GM12878 (cell line): ENCODE data around the gene NDE1. TPM values are rescaled to one million over a fixed set of nuclear protein-coding genes. Genes with fewer than 3 reads are reported as not detected.

Experiments used
- ATAC-seq: fragments of 200-7000 bp; cut with Tn5 transposase; 3 replicates; pipeline ENCODE4 v1.9.1; 2020; ENCODE audit warnings: mild to moderate bottlenecking, moderate library complexity
- BruUV-seq: library from RNA; stranded (reverse); fragments of 400-500 nt; replicated peaks from 2 replicates; lab custom pipeline; 2021; lab: Mats Ljungman, UMichigan
- CTCF ChIA-PET: fragments of 300-600 bp; sonication (Branson Sonifier 250); formaldehyde crosslinking; extraction: SDS; loops from one replicate; lab custom pipeline; 2021; ENCODE audit warnings: inconsistent platforms; lab: Yijun Ruan, JAX
- POLR2A ChIA-PET: fragments of 350-600 bp; formaldehyde crosslinking; extraction: SDS; loops from one replicate; lab custom pipeline; 2021; ENCODE audit warnings: inconsistent platforms; lab: Charles Lee
- RAD21 ChIA-PET: fragments of 300-600 bp; sonication (Branson Sonifier 250); formaldehyde crosslinking; loops from one replicate; lab custom pipeline; 2023; ENCODE audit warnings: antibody characterized with exemption; ENCODE audit not compliant: unreplicated experiment; lab: Charles Lee
- SMC1A ChIA-PET: fragments of 300-600 bp; sonication (Branson Sonifier 250); formaldehyde crosslinking; loops from one replicate; lab custom pipeline; 2023; ENCODE audit not compliant: unreplicated experiment, uncharacterized antibody; lab: Charles Lee
- DNase-seq: peaks from one replicate; pipeline ENCODE4 v3.0.0-alpha.2; 2011; ENCODE audit warnings: low read depth, low spot score
- FAIRE-seq: peaks from 3 replicates; lab custom pipeline; 2011; peaks lifted over from hg19 to GRCh38; lab: Jason Lieb, UNC
- H2AFZ ChIP-seq: 2 replicates; pipeline ENCODE4 v1.6.0; 2011; ENCODE audit warnings: low read depth, low read length, control low read depth; ENCODE audit not compliant: control insufficient read depth
- H3K27ac ChIP-seq: 2 replicates; pipeline ENCODE4 v1.5.1; 2011; ENCODE audit warnings: control low read depth; ENCODE audit not compliant: control insufficient read depth, insufficient read depth
- H3K27me3 ChIP-seq, 2 experiments: replicated peaks in 1 of 2; 2 replicates each; pipeline versions ENCODE4 v1.6.0 to v1.6.1; 2011; ENCODE audit warnings: low read length in 1 of 2; ENCODE audit not compliant: control insufficient read depth in 2 of 2, insufficient read depth in 2 of 2
- H3K36me3 ChIP-seq, 2 experiments: 2 replicates each; pipeline ENCODE4 v1.5.1; 2011; ENCODE audit warnings: low read length in 1 of 2; ENCODE audit not compliant: control insufficient read depth in 2 of 2, insufficient read depth in 2 of 2
- H3K4me1 ChIP-seq: 2 replicates; pipeline ENCODE4 v1.6.1; 2011; ENCODE audit warnings: mild to moderate bottlenecking, low read length, moderate library complexity, mixed read lengths; ENCODE audit not compliant: control insufficient read depth, insufficient read depth
- H3K4me2 ChIP-seq: 2 replicates; pipeline ENCODE4 v1.6.0; 2011; ENCODE audit warnings: control low read depth; ENCODE audit not compliant: control insufficient read depth, insufficient read depth
- H3K4me3 ChIP-seq: fragments of 200-600 bp; sonication (generic); 2 replicates; pipeline ENCODE4 v1.5.1; 2016
- H3K79me2 ChIP-seq: 2 replicates; pipeline ENCODE4 v1.6.0; 2011; ENCODE audit warnings: low read length; ENCODE audit not compliant: control insufficient read depth, insufficient read depth
- H3K9ac ChIP-seq: 2 replicates; pipeline ENCODE4 v1.8.0; 2011; ENCODE audit warnings: low read length, control low read depth, mixed read lengths; ENCODE audit not compliant: control insufficient read depth, insufficient read depth
- H3K9me3 ChIP-seq: replicated peaks from 3 replicates; pipeline ENCODE4 v1.5.1; 2011; ENCODE audit warnings: mild to moderate bottlenecking, low read length; ENCODE audit not compliant: control insufficient read depth, insufficient read depth
- H4K20me1 ChIP-seq: 2 replicates; pipeline ENCODE4 v1.6.0; 2011; ENCODE audit not compliant: control insufficient read depth, insufficient read depth
- BACH1 ChIP-seq: fragments of 450-650 bp; IDR thresholded peaks from 2 replicates; pipeline ENCODE4 v1.6.1; 2017; ENCODE audit warnings: mild to moderate bottlenecking, borderline replicate concordance
- HCFC1 ChIP-seq: fragments of 150-350 bp; IDR thresholded peaks from 2 replicates; pipeline ENCODE4 v1.6.1; 2014; ENCODE audit warnings: low read length
- MEF2B ChIP-seq: fragments of 450-650 bp; IDR thresholded peaks from 2 replicates; pipeline ENCODE4 v1.6.1; 2018; ENCODE audit warnings: mild to moderate bottlenecking, moderate library complexity; ENCODE audit not compliant: partially characterized antibody, poor library complexity, severe bottlenecking
- MYB ChIP-seq: fragments of 150-350 bp; IDR thresholded peaks from 2 replicates; pipeline ENCODE4 v1.6.1; 2014; ENCODE audit warnings: mild to moderate bottlenecking, low read depth, low read length, borderline replicate concordance
- NRF1 ChIP-seq: conservative IDR thresholded peaks from 2 replicates; pipeline ENCODE4 v1.6.1; 2011; ENCODE audit warnings: mild to moderate bottlenecking, low read depth, low read length, improper control_type of control experiment
- SMAD1 ChIP-seq: fragments of 450-650 bp; IDR thresholded peaks from 2 replicates; pipeline ENCODE4 v1.6.1; 2018; ENCODE audit warnings: mild to moderate bottlenecking, low read depth; ENCODE audit not compliant: partially characterized antibody
- TCF7 ChIP-seq: IDR thresholded peaks from 2 replicates; pipeline ENCODE4 v1.6.1; 2014; ENCODE audit warnings: antibody characterized with exemption, borderline replicate concordance
- ZBED1 ChIP-seq: IDR thresholded peaks from 2 replicates; pipeline ENCODE4 v1.6.1; 2016; ENCODE audit warnings: borderline replicate concordance
- WGBS: methylation state at CpG from one replicate; pipeline ENCODE4 v1.1.6; 2016; ENCODE audit warnings: low lambda C conversion rate; ENCODE audit not compliant: insufficient replicate concordance, insufficient coverage; ENCODE audit errors: missing lambda C conversion rate; 5-methylcytosine and 5-hydroxymethylcytosine counted together
- in situ Hi-C: fragments of 300-500 bp; cut with MboI; formaldehyde crosslinking; loops from 9 replicates; pipeline ENCODE4 v1.14.3; 2018; ENCODE audit warnings: mixed read lengths
- intact Hi-C: fragments of 100-400 bp; cut with micrococcal nuclease; formaldehyde crosslinking; loops from one replicate; pipeline ENCODE4 v1.14.2; 2022; ENCODE audit not compliant: unreplicated experiment
- polyA plus RNA-seq, 11 experiments: library from polyadenylated mRNA; depleted of rRNA in 4 of 11; unstranded in 6 of 11; stranded (reverse) in 5 of 11; fragments of >200 nt; fragmentation: Nextera tagmentation in 4 of 11; fragmentation: Illumina TruSeq in 1 of 11; extraction: Ambion mirVana in 4 of 11; extraction: Trizol in 1 of 11; gene quantifications; 1 replicate in 1 of 11; 2 replicates in 10 of 11; pipeline versions ENCODE4 v1.2.1 to v1.2.3, GENCODE V29; 2011 to 2016; ENCODE audit warnings: inconsistent platforms in 2 of 11, missing spikeins in 2 of 11, low read depth in 1 of 11
- total RNA-seq, 4 experiments: library from RNA; depleted of rRNA in 3 of 4; stranded (reverse); fragments of >200 nt in 3 of 4; fragmentation: Illumina TruSeq in 1 of 4; extraction: Trizol in 1 of 4; gene quantifications; 2 replicates each; pipeline versions ENCODE4 v1.2.1 to v1.2.3, GENCODE V29; 2013 to 2021
- TF ChIP-seq, protein P1 (sequence below): fragments of 150-350 bp; IDR thresholded peaks from 2 replicates; pipeline ENCODE4 v1.6.1; 2014; ENCODE audit warnings: mild to moderate bottlenecking, low read depth, low read length
- TF ChIP-seq, protein P2 (sequence below): fragments of 450-650 bp; IDR thresholded peaks from 2 replicates; pipeline ENCODE4 v1.6.1; 2014; ENCODE audit warnings: mild to moderate bottlenecking
- TF ChIP-seq, protein P3 (sequence below): fragments of 450-650 bp; formaldehyde crosslinking; IDR thresholded peaks from 2 replicates; pipeline ENCODE4 v1.5.0; 2022; ENCODE audit warnings: mild to moderate bottlenecking, missing genetic modification characterization
- TF ChIP-seq, protein P4 (sequence below): IDR thresholded peaks from 2 replicates; pipeline ENCODE4 v1.6.1; 2012; ENCODE audit warnings: improper control_type of control experiment, low read depth, low read length; ENCODE audit not compliant: insufficient replicate concordance

NDE1 gene
- total and polyA plus RNA-seq, 10 of the 15 experiments (the other 5 are each of a cell fraction or from before 2014, with no cell fraction given) = 5.7 to 148 (median 87.8) TPM

DNA sequence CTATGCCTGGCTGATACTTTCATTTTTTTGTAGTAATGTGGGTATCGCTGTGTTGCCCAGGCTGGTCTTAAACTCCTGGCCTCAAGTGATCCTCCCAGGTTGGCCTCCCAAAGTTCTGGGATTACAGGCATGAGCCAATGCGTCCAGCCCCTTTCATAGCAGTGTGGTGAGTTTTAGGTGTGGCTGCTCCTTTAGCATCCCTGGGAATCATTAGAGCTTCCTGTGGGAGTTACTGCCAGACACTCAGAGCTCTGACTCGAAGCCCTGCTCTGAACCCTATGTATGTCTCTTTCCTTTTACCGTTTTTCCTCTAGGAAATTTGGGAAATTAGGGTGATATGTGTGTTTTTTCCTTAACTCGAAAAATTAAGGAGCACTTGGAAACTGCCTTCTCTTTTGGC, 44.5 kb downstream of the NDE1 start (continued):
- TF ChIP-seq, protein P1, sequence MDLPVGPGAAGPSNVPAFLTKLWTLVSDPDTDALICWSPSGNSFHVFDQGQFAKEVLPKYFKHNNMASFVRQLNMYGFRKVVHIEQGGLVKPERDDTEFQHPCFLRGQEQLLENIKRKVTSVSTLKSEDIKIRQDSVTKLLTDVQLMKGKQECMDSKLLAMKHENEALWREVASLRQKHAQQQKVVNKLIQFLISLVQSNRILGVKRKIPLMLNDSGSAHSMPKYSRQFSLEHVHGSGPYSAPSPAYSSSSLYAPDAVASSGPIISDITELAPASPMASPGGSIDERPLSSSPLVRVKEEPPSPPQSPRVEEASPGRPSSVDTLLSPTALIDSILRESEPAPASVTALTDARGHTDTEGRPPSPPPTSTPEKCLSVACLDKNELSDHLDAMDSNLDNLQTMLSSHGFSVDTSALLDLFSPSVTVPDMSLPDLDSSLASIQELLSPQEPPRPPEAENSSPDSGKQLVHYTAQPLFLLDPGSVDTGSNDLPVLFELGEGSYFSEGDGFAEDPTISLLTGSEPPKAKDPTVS = no peak
- TF ChIP-seq BACH1 (no peak), TCF7 (no peak)
- TF ChIP-seq, protein P2, sequence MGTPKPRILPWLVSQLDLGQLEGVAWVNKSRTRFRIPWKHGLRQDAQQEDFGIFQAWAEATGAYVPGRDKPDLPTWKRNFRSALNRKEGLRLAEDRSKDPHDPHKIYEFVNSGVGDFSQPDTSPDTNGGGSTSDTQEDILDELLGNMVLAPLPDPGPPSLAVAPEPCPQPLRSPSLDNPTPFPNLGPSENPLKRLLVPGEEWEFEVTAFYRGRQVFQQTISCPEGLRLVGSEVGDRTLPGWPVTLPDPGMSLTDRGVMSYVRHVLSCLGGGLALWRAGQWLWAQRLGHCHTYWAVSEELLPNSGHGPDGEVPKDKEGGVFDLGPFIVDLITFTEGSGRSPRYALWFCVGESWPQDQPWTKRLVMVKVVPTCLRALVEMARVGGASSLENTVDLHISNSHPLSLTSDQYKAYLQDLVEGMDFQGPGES = no peak
- TF ChIP-seq, protein P3, sequence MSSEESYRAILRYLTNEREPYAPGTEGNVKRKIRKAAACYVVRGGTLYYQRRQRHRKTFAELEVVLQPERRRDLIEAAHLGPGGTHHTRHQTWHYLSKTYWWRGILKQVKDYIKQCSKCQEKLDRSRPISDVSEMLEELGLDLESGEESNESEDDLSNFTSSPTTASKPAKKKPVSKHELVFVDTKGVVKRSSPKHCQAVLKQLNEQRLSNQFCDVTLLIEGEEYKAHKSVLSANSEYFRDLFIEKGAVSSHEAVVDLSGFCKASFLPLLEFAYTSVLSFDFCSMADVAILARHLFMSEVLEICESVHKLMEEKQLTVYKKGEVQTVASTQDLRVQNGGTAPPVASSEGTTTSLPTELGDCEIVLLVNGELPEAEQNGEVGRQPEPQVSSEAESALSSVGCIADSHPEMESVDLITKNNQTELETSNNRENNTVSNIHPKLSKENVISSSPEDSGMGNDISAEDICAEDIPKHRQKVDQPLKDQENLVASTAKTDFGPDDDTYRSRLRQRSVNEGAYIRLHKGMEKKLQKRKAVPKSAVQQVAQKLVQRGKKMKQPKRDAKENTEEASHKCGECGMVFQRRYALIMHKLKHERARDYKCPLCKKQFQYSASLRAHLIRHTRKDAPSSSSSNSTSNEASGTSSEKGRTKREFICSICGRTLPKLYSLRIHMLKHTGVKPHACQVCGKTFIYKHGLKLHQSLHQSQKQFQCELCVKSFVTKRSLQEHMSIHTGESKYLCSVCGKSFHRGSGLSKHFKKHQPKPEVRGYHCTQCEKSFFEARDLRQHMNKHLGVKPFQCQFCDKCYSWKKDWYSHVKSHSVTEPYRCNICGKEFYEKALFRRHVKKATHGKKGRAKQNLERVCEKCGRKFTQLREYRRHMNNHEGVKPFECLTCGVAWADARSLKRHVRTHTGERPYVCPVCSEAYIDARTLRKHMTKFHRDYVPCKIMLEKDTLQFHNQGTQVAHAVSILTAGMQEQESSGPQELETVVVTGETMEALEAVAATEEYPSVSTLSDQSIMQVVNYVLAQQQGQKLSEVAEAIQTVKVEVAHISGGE = no peak

DNA sequence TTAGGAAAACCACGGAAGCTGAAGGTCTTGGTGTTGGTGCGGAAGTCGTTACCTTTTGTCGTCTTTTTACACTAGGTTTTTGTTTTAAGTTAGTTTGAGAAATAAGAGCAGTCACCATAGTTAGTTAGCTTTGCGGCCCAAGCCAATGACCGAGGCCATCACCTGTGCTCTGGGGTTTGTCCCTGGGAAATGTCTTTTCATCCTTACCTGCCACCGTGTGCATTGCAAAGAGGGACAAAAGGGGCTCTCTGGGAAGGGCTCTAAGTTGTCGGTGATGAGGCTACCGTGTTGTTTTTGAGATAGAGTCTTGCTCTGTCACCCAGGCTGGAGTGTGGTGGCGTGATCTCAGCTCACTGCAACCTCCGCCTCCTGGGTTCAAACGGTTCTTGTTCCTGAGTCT, 49.8 kb downstream of the NDE1 start:
- ChIA-PET POLR2A (interaction anchor here (0.6 kb wide), 1 partner anchor 37 kb away, joined by 3 read pairs; no protein-coding TSS in a partner anchor), CTCF (no interaction called here), RAD21 (no interaction called here), SMC1A (no interaction called here)
- Histone ChIP-seq H3K9ac (no peak overlapping the region), H3K4me1 (no peaks in the 10 kb centered on the region), H3K9me3 (no peaks in the 10 kb centered on the region), H3K27me3 (no peaks in the 10 kb centered on the region), H4K20me1 (no peaks in the 10 kb centered on the region), H2AFZ (no peak overlapping the region), H3K79me2 (no peaks in the 10 kb centered on the region), H3K4me2 (no peak overlapping the region), H3K36me3 (peaks cover 28 to 44% of the 10 kb centered on the region in 2 experiments), H3K27ac (no peak overlapping the region), H3K4me3 (no peak overlapping the region)
- ATAC-seq (no peak), FAIRE-seq (no peak), DNase-seq (no peak)
- 89% methylated on average over 12 of the region's 12 CpGs for WGBS
- intact Hi-C loops = loop anchor here (10.0 kb wide), 1 partner anchor 275 kb away; no protein-coding TSS in a partner anchor
- in situ Hi-C loops = no loop called here
- TSS peak; percentile 20 for BruUV-seq
- no peak for TF ChIP-seq NRF1
- TF ChIP-seq SMAD1 = no peak
- TF ChIP-seq MEF2B = no peak
- TF ChIP-seq ZBED1 = no peak
- TF ChIP-seq, protein P4, sequence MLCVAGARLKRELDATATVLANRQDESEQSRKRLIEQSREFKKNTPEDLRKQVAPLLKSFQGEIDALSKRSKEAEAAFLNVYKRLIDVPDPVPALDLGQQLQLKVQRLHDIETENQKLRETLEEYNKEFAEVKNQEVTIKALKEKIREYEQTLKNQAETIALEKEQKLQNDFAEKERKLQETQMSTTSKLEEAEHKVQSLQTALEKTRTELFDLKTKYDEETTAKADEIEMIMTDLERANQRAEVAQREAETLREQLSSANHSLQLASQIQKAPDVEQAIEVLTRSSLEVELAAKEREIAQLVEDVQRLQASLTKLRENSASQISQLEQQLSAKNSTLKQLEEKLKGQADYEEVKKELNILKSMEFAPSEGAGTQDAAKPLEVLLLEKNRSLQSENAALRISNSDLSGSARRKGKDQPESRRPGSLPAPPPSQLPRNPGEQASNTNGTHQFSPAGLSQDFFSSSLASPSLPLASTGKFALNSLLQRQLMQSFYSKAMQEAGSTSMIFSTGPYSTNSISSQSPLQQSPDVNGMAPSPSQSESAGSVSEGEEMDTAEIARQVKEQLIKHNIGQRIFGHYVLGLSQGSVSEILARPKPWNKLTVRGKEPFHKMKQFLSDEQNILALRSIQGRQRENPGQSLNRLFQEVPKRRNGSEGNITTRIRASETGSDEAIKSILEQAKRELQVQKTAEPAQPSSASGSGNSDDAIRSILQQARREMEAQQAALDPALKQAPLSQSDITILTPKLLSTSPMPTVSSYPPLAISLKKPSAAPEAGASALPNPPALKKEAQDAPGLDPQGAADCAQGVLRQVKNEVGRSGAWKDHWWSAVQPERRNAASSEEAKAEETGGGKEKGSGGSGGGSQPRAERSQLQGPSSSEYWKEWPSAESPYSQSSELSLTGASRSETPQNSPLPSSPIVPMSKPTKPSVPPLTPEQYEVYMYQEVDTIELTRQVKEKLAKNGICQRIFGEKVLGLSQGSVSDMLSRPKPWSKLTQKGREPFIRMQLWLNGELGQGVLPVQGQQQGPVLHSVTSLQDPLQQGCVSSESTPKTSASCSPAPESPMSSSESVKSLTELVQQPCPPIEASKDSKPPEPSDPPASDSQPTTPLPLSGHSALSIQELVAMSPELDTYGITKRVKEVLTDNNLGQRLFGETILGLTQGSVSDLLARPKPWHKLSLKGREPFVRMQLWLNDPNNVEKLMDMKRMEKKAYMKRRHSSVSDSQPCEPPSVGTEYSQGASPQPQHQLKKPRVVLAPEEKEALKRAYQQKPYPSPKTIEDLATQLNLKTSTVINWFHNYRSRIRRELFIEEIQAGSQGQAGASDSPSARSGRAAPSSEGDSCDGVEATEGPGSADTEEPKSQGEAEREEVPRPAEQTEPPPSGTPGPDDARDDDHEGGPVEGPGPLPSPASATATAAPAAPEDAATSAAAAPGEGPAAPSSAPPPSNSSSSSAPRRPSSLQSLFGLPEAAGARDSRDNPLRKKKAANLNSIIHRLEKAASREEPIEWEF = no peak
- TF ChIP-seq HCFC1 = no peak
- TF ChIP-seq MYB = no peak
